ENCODE data around the gene LGR4. TPM values are rescaled to one million over a fixed set of nuclear protein-coding genes. Genes with fewer than 3 reads are reported as not detected.
A peak's percentile ranks its signal among the peaks of the same experiment; 100 is the strongest.

Gene LGR4
- total RNA-seq, 2 experiments from 2014 or later = 0.06 to 1.2 TPM

- DNase-seq (ENCODE audit: low spot score) = no peak
- no peak for TF ChIP-seq EZH2phosphoT487 (IDR thresholded peaks at IDR 0.05; ENCODE audit: borderline replicate concordance, low read depth, low read length)
- TF ChIP-seq, protein P1, sequence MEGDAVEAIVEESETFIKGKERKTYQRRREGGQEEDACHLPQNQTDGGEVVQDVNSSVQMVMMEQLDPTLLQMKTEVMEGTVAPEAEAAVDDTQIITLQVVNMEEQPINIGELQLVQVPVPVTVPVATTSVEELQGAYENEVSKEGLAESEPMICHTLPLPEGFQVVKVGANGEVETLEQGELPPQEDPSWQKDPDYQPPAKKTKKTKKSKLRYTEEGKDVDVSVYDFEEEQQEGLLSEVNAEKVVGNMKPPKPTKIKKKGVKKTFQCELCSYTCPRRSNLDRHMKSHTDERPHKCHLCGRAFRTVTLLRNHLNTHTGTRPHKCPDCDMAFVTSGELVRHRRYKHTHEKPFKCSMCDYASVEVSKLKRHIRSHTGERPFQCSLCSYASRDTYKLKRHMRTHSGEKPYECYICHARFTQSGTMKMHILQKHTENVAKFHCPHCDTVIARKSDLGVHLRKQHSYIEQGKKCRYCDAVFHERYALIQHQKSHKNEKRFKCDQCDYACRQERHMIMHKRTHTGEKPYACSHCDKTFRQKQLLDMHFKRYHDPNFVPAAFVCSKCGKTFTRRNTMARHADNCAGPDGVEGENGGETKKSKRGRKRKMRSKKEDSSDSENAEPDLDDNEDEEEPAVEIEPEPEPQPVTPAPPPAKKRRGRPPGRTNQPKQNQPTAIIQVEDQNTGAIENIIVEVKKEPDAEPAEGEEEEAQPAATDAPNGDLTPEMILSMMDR (conservative IDR thresholded peaks at IDR 0.05; ENCODE audit: low read length) = no peak
- Histone ChIP-seq H3K36me3 (ENCODE audit: insufficient read depth, low read length) (peaks cover 13% of the 10 kb centered on the region), H2AFZ (ENCODE audit: low read length) (peak overlapping the region; percentile 95; the same call in 1 of the 2 replicates), H3K4me3 (ENCODE audit: low read depth, low read length, poor library complexity, severe bottlenecking) (peak overlapping the region; percentile 97), H3K79me2 (ENCODE audit: insufficient read depth, low read depth, low read length) (peaks cover 46% of the 10 kb centered on the region), H3K4me2 (ENCODE audit: low read length) (peak overlapping the region; percentile 71), H3K9me3 (ENCODE audit: low read length) (no peaks in the 10 kb centered on the region), H3K9me2 (ENCODE audit: insufficient read depth, low read length) (no peaks in the 10 kb centered on the region), H4K20me1 (ENCODE audit: insufficient read depth, low read length) (0 out of 2 replicates have a peak, but pooled peaks cover 9% of the 10 kb centered on the region), H3K4me1 (ENCODE audit: insufficient read depth, low read length, poor library complexity, severe bottlenecking) (peaks cover 21% of the 10 kb centered on the region), H3K27ac (ENCODE audit: low read depth, low read length, poor library complexity, severe bottlenecking) (no peak overlapping the region)
- CTCF ChIA-PET (ENCODE audit: unreplicated experiment) = no interaction called here
- intact Hi-C loops (cut with micrococcal nuclease; ENCODE audit: unreplicated experiment) = loop anchor here (2.0 to 10.0 kb wide), 4 partner anchors 145 to 1373 kb away; partner anchors contain the start of genes CCDC34, KIF18A and METTL15
- POLR2A ChIA-PET = no interaction called here
- BruUV-seq (replicated peaks) = no TSS peak
Observed at GRCh38 chr11:27507557-27508322, 35.1 kb upstream of the LGR4 start.

- H3K36me3 ChIP-seq (ENCODE audit: insufficient read depth, low read length) = peaks cover 25% of the 10 kb centered on the region
- peaks cover 21% of the 10 kb centered on the region for H3K4me1 ChIP-seq (ENCODE audit: insufficient read depth, low read length, poor library complexity, severe bottlenecking)
- intact Hi-C loops (cut with micrococcal nuclease; ENCODE audit: unreplicated experiment) = loop anchor here (1.0 to 10.0 kb wide), 5 partner anchors 94 to 1372 kb away; partner anchors contain the start of genes CCDC34, KIF18A and METTL15
- peak within 1 kb of the TSS; percentile 78 for H3K27ac ChIP-seq (ENCODE audit: low read depth, low read length, poor library complexity, severe bottlenecking)
- peaks cover 58% of the 10 kb centered on the region for H3K79me2 ChIP-seq (ENCODE audit: insufficient read depth, low read depth, low read length)
- H3K9me3 ChIP-seq (ENCODE audit: low read length) = no peaks in the 10 kb centered on the region
- no peaks in the 10 kb centered on the region for H3K9me2 ChIP-seq (ENCODE audit: insufficient read depth, low read length)
- ChIA-PET CTCF (ENCODE audit: unreplicated experiment) (no interaction called here), POLR2A (interaction anchor here (0.5 to 1.0 kb wide), 3 partner anchors 10 to 648 kb away, joined by 3 to 4 read pairs (median 3); no protein-coding TSS in a partner anchor)
- DNase-seq (ENCODE audit: low spot score) = peak; percentile 97
- TSS peak; percentile 80 for BruUV-seq (replicated peaks)
- TF ChIP-seq EZH2phosphoT487 (IDR thresholded peaks at IDR 0.05; ENCODE audit: borderline replicate concordance, low read depth, low read length) = no peak
- TF ChIP-seq, protein P1 (conservative IDR thresholded peaks at IDR 0.05; ENCODE audit: low read length) = peak; percentile 39
- peak within 1 kb of the TSS; percentile 95 for H2AFZ ChIP-seq (ENCODE audit: low read length)
- peak within 1 kb of the TSS; percentile 97 for H3K4me3 ChIP-seq (ENCODE audit: low read depth, low read length, poor library complexity, severe bottlenecking)
- H4K20me1 ChIP-seq (ENCODE audit: insufficient read depth, low read length) = 0 out of 2 replicates have a peak, but pooled peaks cover 9% of the 10 kb centered on the region
- peak within 1 kb of the TSS; percentile 92 for H3K4me2 ChIP-seq (ENCODE audit: low read length)
Observed at GRCh38 chr11:27506200-27507182, 33.9 kb upstream of the LGR4 start, which contains the start of gene LIN7C. Gene LIN7C (minus strand): TSS chr11:27506769. CDS start chr11:27506752, 17 bp downstream.

Data from OCI-LY7 (cell line).